ENCODE results near the gene CACTIN. TPM values are rescaled to one million over a fixed set of nuclear protein-coding genes. Genes with fewer than 3 reads are reported as not detected.

CACTIN gene
- total RNA-seq, 1 experiment from 2014 or later, result 33.2 TPM

- TF ChIP-seq ZBTB33 (IDR thresholded peaks at IDR 0.05; ENCODE audit: extremely low read depth, insufficient replicate concordance, low read length) (no peak), CEBPB (IDR thresholded peaks at IDR 0.05; ENCODE audit: low read depth) (no peak), ZNF274 (IDR thresholded peaks at IDR 0.05; ENCODE audit: low read depth, low read length) (no peak), FOSL1 (IDR thresholded peaks at IDR 0.05; ENCODE audit: low read depth) (no peak), SIN3A (IDR thresholded peaks at IDR 0.05; ENCODE audit: low read depth) (no peak), YY1 (IDR thresholded peaks at IDR 0.05; ENCODE audit: extremely low read depth, insufficient replicate concordance, low read depth, low read length) (no peak), RAD21 (IDR thresholded peaks at IDR 0.05; ENCODE audit: low read depth) (no peak), SP1 (IDR thresholded peaks at IDR 0.05; ENCODE audit: low read depth) (no peak), POLR2A (IDR thresholded peaks at IDR 0.05; ENCODE audit: borderline replicate concordance, extremely low read depth, insufficient read depth, insufficient read length) (no peak)
Measured at GRCh38 chr19:3608750-3609322, 17.8 kb downstream of the CACTIN start (continued).

GRCh38 chr19:3608079-3608641 is 18.4 kb downstream of the CACTIN start:
- peak overlapping the region; percentile 79 for H3K27ac ChIP-seq (ENCODE audit: low read depth, low read length)
- H3K27me3 ChIP-seq (ENCODE audit: insufficient read depth, low read length), result no peaks in the 10 kb centered on the region
- no TSS peak for BruUV-seq (replicated peaks)
- DNase-seq (ENCODE audit: low read depth, low spot score) (no peak), ATAC-seq (no peak)
- H3K36me3 ChIP-seq (ENCODE audit: control insufficient read depth in 1 of 2, insufficient read depth in 2 of 2, low read length in 2 of 2), result peaks cover 0 to 7% of the 10 kb centered on the region in 2 experiments; a peak in 1 of 4 replicates
- ChIA-PET POLR2A (interaction anchor here (0.6 to 1.4 kb wide), 3 partner anchors 15 to 19 kb away, joined by 3 to 4 read pairs (median 3); partner anchors contain the start of gene CACTIN), CTCF (interaction anchor here (0.6 to 0.9 kb wide), 3 partner anchors 9 to 380 kb away, joined by 3 read pairs; no protein-coding TSS in a partner anchor), RAD21 (ENCODE audit: low non-redundant PET in 1 of 2, low total read pairs in 2 of 2, uncharacterized antibody in 2 of 2, unreplicated experiment in 2 of 2) (interaction anchor here in 1 of 2 experiments (0.6 to 1.2 kb wide), 2 partner anchors 17 to 31 kb away, joined by 3 to 5 read pairs; no protein-coding TSS in a partner anchor)
- H2AFZ ChIP-seq (ENCODE audit: low read depth, low read length, poor library complexity, severe bottlenecking), result no peak overlapping the region
- H3K9ac ChIP-seq (ENCODE audit: low read length), result peak overlapping the region; percentile 67
- H3K4me3 ChIP-seq (replicated peaks in 1 of 2; ENCODE audit: low read depth in 1 of 2, low read length in 2 of 2), result peak overlapping the region; percentile 64 to 67
- H3K4me2 ChIP-seq (ENCODE audit: low read length), result peak overlapping the region; percentile 83
- peaks cover 13 to 28% of the 10 kb centered on the region in 2 experiments for H3K4me1 ChIP-seq (ENCODE audit: control insufficient read depth in 1 of 2, insufficient read depth in 2 of 2, low read length in 2 of 2)
- no peaks in the 10 kb centered on the region for H3K9me3 ChIP-seq (ENCODE audit: control insufficient read depth in 1 of 2, insufficient read depth in 1 of 2, low read depth in 1 of 2, low read length in 2 of 2)
- H3K9me2 ChIP-seq (ENCODE audit: insufficient read depth), result no peaks in the 10 kb centered on the region
- H3K79me2 ChIP-seq (ENCODE audit: insufficient read depth, low read length), result no peaks in the 10 kb centered on the region
- H4K20me1 ChIP-seq (ENCODE audit: insufficient read depth), result no peaks in the 10 kb centered on the region
- intact Hi-C loops (cut with micrococcal nuclease), result no loop called here
- TF ChIP-seq YY1 (IDR thresholded peaks at IDR 0.05; ENCODE audit: extremely low read depth, insufficient replicate concordance, low read depth, low read length) (no peak), SIN3A (IDR thresholded peaks at IDR 0.05; ENCODE audit: low read depth) (no peak), TCF7L2 (IDR thresholded peaks at IDR 0.05; ENCODE audit: borderline replicate concordance, extremely low read depth, insufficient read depth, insufficient read length) (no peak), ZNF274 (IDR thresholded peaks at IDR 0.05; ENCODE audit: low read depth, low read length) (no peak), SRF (IDR thresholded peaks at IDR 0.05; ENCODE audit: low read depth) (no peak), ZFX (IDR thresholded peaks at IDR 0.05) (no peak), EGR1 (IDR thresholded peaks at IDR 0.05; ENCODE audit: low read depth) (no peak), EZH2 (IDR thresholded peaks at IDR 0.05) (no peak), ZBTB33 (IDR thresholded peaks at IDR 0.05; ENCODE audit: extremely low read depth, insufficient replicate concordance, low read length) (no peak), CBX3 (IDR thresholded peaks at IDR 0.05; ENCODE audit: low read depth) (no peak)
- TF ChIP-seq, protein P1, sequence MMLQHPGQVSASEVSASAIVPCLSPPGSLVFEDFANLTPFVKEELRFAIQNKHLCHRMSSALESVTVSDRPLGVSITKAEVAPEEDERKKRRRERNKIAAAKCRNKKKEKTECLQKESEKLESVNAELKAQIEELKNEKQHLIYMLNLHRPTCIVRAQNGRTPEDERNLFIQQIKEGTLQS (IDR thresholded peaks at IDR 0.05), result no peak
- TF ChIP-seq, protein P2, sequence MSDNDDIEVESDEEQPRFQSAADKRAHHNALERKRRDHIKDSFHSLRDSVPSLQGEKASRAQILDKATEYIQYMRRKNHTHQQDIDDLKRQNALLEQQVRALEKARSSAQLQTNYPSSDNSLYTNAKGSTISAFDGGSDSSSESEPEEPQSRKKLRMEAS (IDR thresholded peaks at IDR 0.05), result no peak
- TF ChIP-seq, protein P3, sequence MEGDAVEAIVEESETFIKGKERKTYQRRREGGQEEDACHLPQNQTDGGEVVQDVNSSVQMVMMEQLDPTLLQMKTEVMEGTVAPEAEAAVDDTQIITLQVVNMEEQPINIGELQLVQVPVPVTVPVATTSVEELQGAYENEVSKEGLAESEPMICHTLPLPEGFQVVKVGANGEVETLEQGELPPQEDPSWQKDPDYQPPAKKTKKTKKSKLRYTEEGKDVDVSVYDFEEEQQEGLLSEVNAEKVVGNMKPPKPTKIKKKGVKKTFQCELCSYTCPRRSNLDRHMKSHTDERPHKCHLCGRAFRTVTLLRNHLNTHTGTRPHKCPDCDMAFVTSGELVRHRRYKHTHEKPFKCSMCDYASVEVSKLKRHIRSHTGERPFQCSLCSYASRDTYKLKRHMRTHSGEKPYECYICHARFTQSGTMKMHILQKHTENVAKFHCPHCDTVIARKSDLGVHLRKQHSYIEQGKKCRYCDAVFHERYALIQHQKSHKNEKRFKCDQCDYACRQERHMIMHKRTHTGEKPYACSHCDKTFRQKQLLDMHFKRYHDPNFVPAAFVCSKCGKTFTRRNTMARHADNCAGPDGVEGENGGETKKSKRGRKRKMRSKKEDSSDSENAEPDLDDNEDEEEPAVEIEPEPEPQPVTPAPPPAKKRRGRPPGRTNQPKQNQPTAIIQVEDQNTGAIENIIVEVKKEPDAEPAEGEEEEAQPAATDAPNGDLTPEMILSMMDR (IDR thresholded peaks at IDR 0.05 in 2 of 3, conservative IDR thresholded peaks at IDR 0.05 in 1 of 3; ENCODE audit: borderline replicate concordance in 1 of 3, insufficient read depth in 1 of 3, low read depth in 2 of 3, low read length in 2 of 3), result no peak
